ENCODE results near the gene NR2C2. TPM values are rescaled to one million over a fixed set of nuclear protein-coding genes. Genes with fewer than 3 reads are reported as not detected.

The NR2C2 gene
- total and polyA plus RNA-seq, 2 of the 13 experiments (the other 11 are each of a cell fraction or from before 2014, with no cell fraction given) = 7.8 to 11.8 TPM

DNA sequence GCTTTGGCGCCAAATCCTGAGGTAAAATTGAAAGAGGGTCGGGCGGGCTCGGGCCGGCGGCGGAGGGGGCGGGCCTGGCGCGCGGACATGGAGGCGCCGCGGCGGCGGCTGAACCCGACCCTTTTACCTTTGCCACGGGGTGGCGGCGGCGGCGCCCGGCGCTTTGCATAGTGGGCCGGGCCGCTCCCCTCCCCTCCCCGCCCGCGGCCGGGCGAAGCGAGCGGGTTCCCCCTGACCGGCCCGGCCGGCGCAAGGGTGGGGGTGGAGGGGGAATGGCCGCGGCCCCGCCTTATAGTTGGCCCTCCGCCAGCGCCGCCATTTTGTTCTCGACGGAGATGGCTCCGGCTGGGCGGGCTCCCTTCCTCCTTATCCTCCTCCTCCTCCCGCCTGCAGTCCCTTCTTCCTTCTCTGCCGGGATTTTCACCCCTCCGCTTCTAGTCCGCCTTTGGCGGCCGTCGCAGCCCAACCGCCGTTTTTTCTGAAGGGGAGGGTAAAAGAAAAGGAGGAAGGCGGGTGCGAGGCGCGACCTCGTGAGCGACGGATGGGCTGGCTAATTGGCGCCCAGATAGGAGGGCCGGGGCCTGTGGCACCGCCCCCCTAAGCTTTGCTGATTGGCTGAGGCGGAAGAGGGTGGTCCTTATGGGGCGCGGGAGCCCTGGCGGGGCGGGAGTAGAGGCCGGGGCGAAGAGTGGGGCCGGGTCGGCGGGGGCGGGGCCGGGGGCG, 664 bp downstream of the NR2C2 start (continued):
- no peak for TF ChIP-seq ZBTB46 (CRISPR knock-in tag; IDR thresholded peaks at IDR 0.05; ENCODE audit: borderline replicate concordance)
- TF ChIP-seq, protein P1, sequence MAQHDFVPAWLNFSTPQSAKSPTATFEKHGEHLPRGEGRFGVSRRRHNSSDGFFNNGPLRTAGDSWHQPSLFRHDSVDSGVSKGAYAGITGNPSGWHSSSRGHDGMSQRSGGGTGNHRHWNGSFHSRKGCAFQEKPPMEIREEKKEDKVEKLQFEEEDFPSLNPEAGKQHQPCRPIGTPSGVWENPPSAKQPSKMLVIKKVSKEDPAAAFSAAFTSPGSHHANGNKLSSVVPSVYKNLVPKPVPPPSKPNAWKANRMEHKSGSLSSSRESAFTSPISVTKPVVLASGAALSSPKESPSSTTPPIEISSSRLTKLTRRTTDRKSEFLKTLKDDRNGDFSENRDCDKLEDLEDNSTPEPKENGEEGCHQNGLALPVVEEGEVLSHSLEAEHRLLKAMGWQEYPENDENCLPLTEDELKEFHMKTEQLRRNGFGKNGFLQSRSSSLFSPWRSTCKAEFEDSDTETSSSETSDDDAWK (CRISPR knock-in tag; IDR thresholded peaks at IDR 0.05) = no peak
- TF ChIP-seq PAX8 (CRISPR knock-in tag; IDR thresholded peaks at IDR 0.05; ENCODE audit: borderline replicate concordance) = no peak
- no peak for TF ChIP-seq ZNF850 (CRISPR knock-in tag; conservative IDR thresholded peaks at IDR 0.05)
- TF ChIP-seq HNRNPH1 (optimal IDR thresholded peaks at IDR 0.05; ENCODE audit: low read depth, low read length) = no peak
- no peak for TF ChIP-seq BHLHE40 (IDR thresholded peaks at IDR 0.05; ENCODE audit: low read length)
- TF ChIP-seq KLF11 (CRISPR knock-in tag; IDR thresholded peaks at IDR 0.05) = 0 out of 2 replicates have a peak, but pooled peaks have one; percentile 39
- TF ChIP-seq KMT2A (CRISPR knock-in tag; IDR thresholded peaks at IDR 0.05) = no peak
- TF ChIP-seq NFYB (CRISPR knock-in tag; IDR thresholded peaks at IDR 0.05) = peak; percentile 90
- TF ChIP-seq, protein P2, sequence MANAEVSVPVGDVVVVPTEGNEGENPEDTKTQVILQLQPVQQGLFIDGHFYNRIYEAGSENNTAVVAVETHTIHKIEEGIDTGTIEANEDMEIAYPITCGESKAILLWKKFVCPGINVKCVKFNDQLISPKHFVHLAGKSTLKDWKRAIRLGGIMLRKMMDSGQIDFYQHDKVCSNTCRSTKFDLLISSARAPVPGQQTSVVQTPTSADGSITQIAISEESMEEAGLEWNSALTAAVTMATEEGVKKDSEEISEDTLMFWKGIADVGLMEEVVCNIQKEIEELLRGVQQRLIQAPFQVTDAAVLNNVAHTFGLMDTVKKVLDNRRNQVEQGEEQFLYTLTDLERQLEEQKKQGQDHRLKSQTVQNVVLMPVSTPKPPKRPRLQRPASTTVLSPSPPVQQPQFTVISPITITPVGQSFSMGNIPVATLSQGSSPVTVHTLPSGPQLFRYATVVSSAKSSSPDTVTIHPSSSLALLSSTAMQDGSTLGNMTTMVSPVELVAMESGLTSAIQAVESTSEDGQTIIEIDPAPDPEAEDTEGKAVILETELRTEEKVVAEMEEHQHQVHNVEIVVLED (CRISPR knock-in tag; IDR thresholded peaks at IDR 0.05; ENCODE audit: borderline replicate concordance) = peak; percentile 52; the same call in 1 of the 2 replicates
- TF ChIP-seq NR3C1 (CRISPR knock-in tag; IDR thresholded peaks at IDR 0.05) = no peak
- TF ChIP-seq CEBPG (CRISPR knock-in tag; IDR thresholded peaks at IDR 0.05) = no peak
- TF ChIP-seq ZNF317 (CRISPR knock-in tag; IDR thresholded peaks at IDR 0.05) = no peak; the same call in 1 of the 2 replicates
- TF ChIP-seq ZNF343 (CRISPR knock-in tag; IDR thresholded peaks at IDR 0.05) = no peak
- no peak for TF ChIP-seq ZNF292 (CRISPR knock-in tag; IDR thresholded peaks at IDR 0.05; ENCODE audit: borderline replicate concordance, low read depth)
- no peak for TF ChIP-seq ZNF772 (CRISPR knock-in tag; IDR thresholded peaks at IDR 0.05)
- TF ChIP-seq BRF2 (CRISPR knock-in tag; IDR thresholded peaks at IDR 0.05) = no peak
- TF ChIP-seq FOSL2 (CRISPR knock-in tag; IDR thresholded peaks at IDR 0.05) = 0 out of 2 replicates have a peak, but pooled peaks have one; percentile 14
- no peak for TF ChIP-seq CENPX (CRISPR knock-in tag; IDR thresholded peaks at IDR 0.05)
- no peak for TF ChIP-seq ZNF101 (CRISPR knock-in tag; IDR thresholded peaks at IDR 0.05; ENCODE audit: borderline replicate concordance, low read depth)
- TF ChIP-seq NFIB (CRISPR knock-in tag; IDR thresholded peaks at IDR 0.05; ENCODE audit: borderline replicate concordance) = peak; percentile 89; the same call in 1 of the 2 replicates
- no peak for TF ChIP-seq SRF (IDR thresholded peaks at IDR 0.05; ENCODE audit: low read depth, low read length)
- TF ChIP-seq ZNF550 (CRISPR knock-in tag; IDR thresholded peaks at IDR 0.05; ENCODE audit: borderline replicate concordance) = no peak
- TF ChIP-seq, protein P3, sequence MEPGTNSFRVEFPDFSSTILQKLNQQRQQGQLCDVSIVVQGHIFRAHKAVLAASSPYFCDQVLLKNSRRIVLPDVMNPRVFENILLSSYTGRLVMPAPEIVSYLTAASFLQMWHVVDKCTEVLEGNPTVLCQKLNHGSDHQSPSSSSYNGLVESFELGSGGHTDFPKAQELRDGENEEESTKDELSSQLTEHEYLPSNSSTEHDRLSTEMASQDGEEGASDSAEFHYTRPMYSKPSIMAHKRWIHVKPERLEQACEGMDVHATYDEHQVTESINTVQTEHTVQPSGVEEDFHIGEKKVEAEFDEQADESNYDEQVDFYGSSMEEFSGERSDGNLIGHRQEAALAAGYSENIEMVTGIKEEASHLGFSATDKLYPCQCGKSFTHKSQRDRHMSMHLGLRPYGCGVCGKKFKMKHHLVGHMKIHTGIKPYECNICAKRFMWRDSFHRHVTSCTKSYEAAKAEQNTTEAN (CRISPR knock-in tag; conservative IDR thresholded peaks at IDR 0.05) = peak; percentile 52; the same call in 1 of the 2 replicates
